Lower leg skin (tissue), 4 donors: ENCODE data around the gene SEC14L1. TPM values are rescaled to one million over a fixed set of nuclear protein-coding genes. Genes with fewer than 3 reads are reported as not detected.

ENCODE experiments used
- DNase-seq, 2 donors: peaks; one replicate each; pipeline ENCODE4 v3.0.0-alpha.2; 2019; ENCODE audit warnings: low spot score in 2 of 2
- H3K4me3 ChIP-seq: fragments of 200-600 bp; sonication (generic); 2 replicates; pipeline ENCODE4 v1.5.1; 2017; ENCODE audit warnings: mild to moderate bottlenecking, low read depth; ENCODE audit not compliant: poor library complexity, severe bottlenecking
- POLR2A ChIP-seq, 2 donors: fragments of 450-650 bp; IDR thresholded peaks; one replicate each; pipeline ENCODE4 v1.6.1; 2016 to 2017; ENCODE audit warnings: antibody characterized with exemption in 2 of 2, mild to moderate bottlenecking in 1 of 2, moderate library complexity in 1 of 2
- WGBS, 2 donors: methylation state at CpG; one replicate each; pipeline ENCODE4 v1.1.5; 2018; 5-methylcytosine and 5-hydroxymethylcytosine counted together
- intact Hi-C: fragments of 100-400 bp; cut with DNase I; formaldehyde crosslinking; loops from one replicate; pipeline ENCODE4 v1.15.0; 2023; ENCODE audit warnings: low total_unique reads
- total RNA-seq, 4 donors: library from RNA; depleted of rRNA; stranded (reverse); fragments of >200 nt; gene quantifications; one replicate each; pipeline ENCODE4 v1.1.0, GENCODE V29; 2016
- TF ChIP-seq, protein P1 (sequence below), 3 donors: fragments of 450-650 bp; IDR thresholded peaks; one replicate each; pipeline ENCODE4 v1.5.1; 2016; ENCODE audit warnings: antibody characterized with exemption in 3 of 3, mild to moderate bottlenecking in 3 of 3, moderate library complexity in 2 of 3

SEC14L1 gene
- total RNA-seq, 4 donors from 2014 or later, result 19.1 to 59.5 (median 46.3) TPM

DNA sequence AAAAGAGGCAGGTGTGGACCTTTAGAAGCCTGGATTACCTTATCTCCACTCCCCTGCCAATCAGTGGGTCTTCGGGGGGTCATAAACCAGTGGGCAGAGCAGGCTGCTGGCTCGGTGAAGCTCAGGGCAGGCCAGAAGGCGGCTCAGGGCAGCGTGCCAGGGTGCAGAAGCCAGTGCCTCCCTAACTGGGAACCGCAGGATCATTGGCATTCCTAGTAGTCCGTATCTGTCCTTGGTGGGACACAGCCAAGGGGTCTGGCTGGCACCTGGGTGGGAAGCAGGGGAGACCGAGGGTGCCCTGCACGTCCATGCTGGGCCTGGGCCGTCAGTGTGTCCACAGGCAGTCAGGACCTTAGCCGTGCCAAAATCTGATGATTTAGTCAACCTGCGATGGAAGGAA lies 76.8 kb downstream of the SEC14L1 start:
- WGBS, 2 donors, result 86 to 94% methylated on average over 11 of the region's 11 CpGs
- DNase-seq, result no peak
- no peak overlapping the region for H3K4me3 ChIP-seq
- intact Hi-C loops, result no loop called here
- TF ChIP-seq, protein P1, sequence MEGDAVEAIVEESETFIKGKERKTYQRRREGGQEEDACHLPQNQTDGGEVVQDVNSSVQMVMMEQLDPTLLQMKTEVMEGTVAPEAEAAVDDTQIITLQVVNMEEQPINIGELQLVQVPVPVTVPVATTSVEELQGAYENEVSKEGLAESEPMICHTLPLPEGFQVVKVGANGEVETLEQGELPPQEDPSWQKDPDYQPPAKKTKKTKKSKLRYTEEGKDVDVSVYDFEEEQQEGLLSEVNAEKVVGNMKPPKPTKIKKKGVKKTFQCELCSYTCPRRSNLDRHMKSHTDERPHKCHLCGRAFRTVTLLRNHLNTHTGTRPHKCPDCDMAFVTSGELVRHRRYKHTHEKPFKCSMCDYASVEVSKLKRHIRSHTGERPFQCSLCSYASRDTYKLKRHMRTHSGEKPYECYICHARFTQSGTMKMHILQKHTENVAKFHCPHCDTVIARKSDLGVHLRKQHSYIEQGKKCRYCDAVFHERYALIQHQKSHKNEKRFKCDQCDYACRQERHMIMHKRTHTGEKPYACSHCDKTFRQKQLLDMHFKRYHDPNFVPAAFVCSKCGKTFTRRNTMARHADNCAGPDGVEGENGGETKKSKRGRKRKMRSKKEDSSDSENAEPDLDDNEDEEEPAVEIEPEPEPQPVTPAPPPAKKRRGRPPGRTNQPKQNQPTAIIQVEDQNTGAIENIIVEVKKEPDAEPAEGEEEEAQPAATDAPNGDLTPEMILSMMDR (IDR thresholded peaks at IDR 0.05), result no peak
- no peak for TF ChIP-seq POLR2A (IDR thresholded peaks at IDR 0.05)

DNA sequence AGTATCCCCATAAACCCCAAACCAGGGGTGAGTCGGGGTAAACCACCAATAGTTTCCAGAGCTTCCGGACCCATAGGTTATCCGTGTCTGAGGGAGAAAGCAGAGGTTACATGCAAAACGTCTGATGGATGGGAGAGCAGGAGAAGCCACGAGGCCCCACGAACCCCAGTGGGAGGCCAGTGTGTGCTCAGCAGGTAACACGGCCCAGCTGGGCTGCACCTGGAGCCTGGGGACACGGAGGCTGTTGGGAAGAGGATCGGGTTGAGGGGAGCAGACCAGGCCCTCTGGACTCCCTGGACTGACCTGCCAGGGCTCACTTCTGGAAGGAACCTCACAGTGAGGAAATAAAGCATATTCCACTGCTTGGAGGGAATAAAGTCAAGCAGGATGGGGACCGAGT lies 78.1 kb downstream of the SEC14L1 start:
- no peak overlapping the region for H3K4me3 ChIP-seq

DNA sequence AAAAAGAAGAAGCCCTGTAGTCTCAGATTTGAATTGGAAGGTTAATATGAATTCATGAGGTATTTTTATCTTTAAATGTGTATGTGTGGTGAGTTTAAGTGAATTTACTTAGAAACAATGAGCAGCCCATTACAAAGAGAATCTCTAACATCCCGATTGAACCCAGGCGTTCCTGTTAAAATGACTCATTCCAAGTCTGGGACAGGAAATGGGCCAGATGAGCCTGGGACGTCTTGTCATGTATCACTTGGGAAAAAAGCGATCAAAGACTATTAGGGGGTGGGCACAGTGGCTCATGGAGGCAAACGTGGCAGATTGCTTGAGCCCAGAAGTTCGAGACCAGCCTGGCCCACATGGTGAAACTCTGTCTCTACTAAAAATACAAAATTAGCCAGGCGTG lies 81.6 kb downstream of the SEC14L1 start:
- WGBS, 2 donors, result 64 to 71% methylated on average over 7 of the region's 7 CpGs
- no peak for DNase-seq
- no peak overlapping the region for H3K4me3 ChIP-seq
- intact Hi-C loops, result no loop called here
- TF ChIP-seq POLR2A (IDR thresholded peaks at IDR 0.05), result no peak
- TF ChIP-seq, protein P1 (IDR thresholded peaks at IDR 0.05), result no peak

More for the DNA sequence above, 78.1 kb downstream of the SEC14L1 start:
- no peak for TF ChIP-seq POLR2A (IDR thresholded peaks at IDR 0.05)
- TF ChIP-seq, protein P1 (IDR thresholded peaks at IDR 0.05), result no peak
- intact Hi-C loops, result no loop called here
- WGBS, 2 donors, result 90 to 93% methylated on average over 10 of the region's 10 CpGs
- no peak for DNase-seq

DNA sequence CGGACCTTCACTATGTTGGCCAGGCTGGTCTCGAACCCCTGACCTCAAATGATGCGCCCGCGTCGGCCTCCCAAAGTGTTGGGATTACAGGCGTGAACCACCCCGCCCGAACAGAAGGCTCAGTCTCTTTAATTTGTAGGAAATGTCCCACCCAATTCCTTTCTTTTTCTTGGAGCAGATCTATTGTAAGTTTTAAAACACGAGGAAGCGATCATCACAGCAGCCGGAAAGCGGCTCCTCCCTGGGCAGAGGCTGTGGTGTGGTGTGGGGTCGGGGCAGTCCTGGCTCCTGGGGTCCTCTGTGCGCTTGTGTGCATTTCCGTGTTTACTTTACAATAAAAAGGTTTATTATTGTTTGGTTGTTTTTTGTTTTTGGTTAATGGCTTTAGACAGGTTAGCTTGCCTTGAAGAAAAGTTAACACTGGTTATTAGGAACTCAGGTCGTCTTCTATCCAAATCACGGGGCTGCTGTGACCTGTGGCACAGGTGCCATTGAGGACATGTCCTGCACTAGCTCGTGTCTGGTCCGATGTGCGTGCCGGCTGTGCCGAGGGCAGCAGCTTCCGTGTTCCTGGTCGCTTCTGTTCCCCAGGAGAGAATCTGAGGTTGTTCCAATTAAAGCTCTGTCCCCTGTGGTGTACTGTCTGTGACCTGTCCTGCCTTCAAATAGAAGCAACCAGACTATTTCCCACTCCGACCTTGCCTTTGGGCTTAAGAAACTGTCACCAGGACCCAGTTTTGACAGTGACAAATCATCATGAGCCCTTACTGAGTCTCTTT lies 83.1 kb downstream of the SEC14L1 start:
- intact Hi-C loops, result no loop called here
- no peak for TF ChIP-seq POLR2A (IDR thresholded peaks at IDR 0.05)
- TF ChIP-seq, protein P1 (IDR thresholded peaks at IDR 0.05), result no peak
- H3K4me3 ChIP-seq, result no peak overlapping the region
- WGBS, 2 donors, result 82 to 84% methylated on average over 26 of the region's 26 CpGs
- no peak for DNase-seq

DNA sequence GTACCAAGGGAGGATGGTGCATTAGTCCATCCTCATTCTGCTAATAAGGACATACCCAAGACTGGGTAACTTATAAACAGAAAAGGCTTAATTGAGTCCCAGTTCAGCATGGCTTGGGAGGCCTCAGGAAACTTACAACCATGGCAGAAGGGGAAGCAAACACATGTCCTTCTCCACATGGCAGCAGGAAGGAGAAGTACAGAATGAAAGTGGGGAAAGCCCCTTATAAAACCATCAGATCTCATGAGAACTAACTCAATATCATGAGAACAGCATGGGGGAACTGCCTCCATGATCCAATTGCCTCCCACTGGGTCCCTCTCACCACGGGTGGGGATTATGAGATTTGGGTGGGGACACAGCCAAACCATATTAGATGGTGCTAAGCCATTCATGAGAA lies 84.5 kb downstream of the SEC14L1 start:
- TF ChIP-seq, protein P1 (IDR thresholded peaks at IDR 0.05), result no peak
- TF ChIP-seq POLR2A (IDR thresholded peaks at IDR 0.05), result no peak
- WGBS, 2 donors, result 77 to 100% methylated on average over 1 of the region's 1 CpG
- DNase-seq, result no peak
- intact Hi-C loops, result no loop called here
- H3K4me3 ChIP-seq, result no peak overlapping the region
